ENCODE data around the gene FCHO1. TPM values are rescaled to one million over a fixed set of nuclear protein-coding genes. Genes with fewer than 3 reads are reported as not detected.

Gene FCHO1
- total RNA-seq, 2 experiments from 2014 or later = 40.7 to 43.1 TPM

- Mint-ChIP-seq H3K4me3 (no peak overlapping the region), H3K36me3 (ENCODE audit: low read depth) (peaks cover 82% of the 10 kb centered on the region), H3K4me1 (ENCODE audit: low read depth) (peaks cover 4% of the 10 kb centered on the region), H3K27ac (no peak overlapping the region), H3K9me3 (no peaks in the 10 kb centered on the region), H3K27me3 (no peaks in the 10 kb centered on the region)
- no peaks in the 10 kb centered on the region for H3K27me3 ChIP-seq (ENCODE audit: control insufficient read depth in 1 of 2, insufficient read depth in 2 of 2, low read length in 2 of 2)
- no peak overlapping the region for H3K4me3 ChIP-seq (ENCODE audit: low read length)
- ATAC-seq (ENCODE audit: poor library complexity) (no peak), DNase-seq (no peak)
- TF ChIP-seq, protein P1, sequence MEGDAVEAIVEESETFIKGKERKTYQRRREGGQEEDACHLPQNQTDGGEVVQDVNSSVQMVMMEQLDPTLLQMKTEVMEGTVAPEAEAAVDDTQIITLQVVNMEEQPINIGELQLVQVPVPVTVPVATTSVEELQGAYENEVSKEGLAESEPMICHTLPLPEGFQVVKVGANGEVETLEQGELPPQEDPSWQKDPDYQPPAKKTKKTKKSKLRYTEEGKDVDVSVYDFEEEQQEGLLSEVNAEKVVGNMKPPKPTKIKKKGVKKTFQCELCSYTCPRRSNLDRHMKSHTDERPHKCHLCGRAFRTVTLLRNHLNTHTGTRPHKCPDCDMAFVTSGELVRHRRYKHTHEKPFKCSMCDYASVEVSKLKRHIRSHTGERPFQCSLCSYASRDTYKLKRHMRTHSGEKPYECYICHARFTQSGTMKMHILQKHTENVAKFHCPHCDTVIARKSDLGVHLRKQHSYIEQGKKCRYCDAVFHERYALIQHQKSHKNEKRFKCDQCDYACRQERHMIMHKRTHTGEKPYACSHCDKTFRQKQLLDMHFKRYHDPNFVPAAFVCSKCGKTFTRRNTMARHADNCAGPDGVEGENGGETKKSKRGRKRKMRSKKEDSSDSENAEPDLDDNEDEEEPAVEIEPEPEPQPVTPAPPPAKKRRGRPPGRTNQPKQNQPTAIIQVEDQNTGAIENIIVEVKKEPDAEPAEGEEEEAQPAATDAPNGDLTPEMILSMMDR (IDR thresholded peaks at IDR 0.05) = no peak
- peaks cover 4% of the 10 kb centered on the region for H3K4me1 ChIP-seq (ENCODE audit: insufficient read depth, low read length)
- H3K9me3 ChIP-seq (ENCODE audit: control insufficient read depth in 1 of 2, insufficient read depth in 1 of 2, low read length in 2 of 2) = no peaks in the 10 kb centered on the region
- intact Hi-C loops (cut with DNase I, micrococcal nuclease) = no loop called here
- H3K36me3 ChIP-seq (ENCODE audit: insufficient read depth, low read length) = peaks cover 74% of the 10 kb centered on the region
- POLR2A ChIA-PET = no interaction called here
- no peak overlapping the region for H3K27ac ChIP-seq (ENCODE audit: low read depth in 1 of 2, low read length in 2 of 2)
- CTCF ChIA-PET = interaction anchor here (1.2 kb wide), 1 partner anchor 89 kb away, joined by 3 read pairs; the partner anchor contains the start of gene RPL18A
Measured at GRCh38 chr19:17770613-17771012, 19.3 kb downstream of the FCHO1 start.

GRCh38 chr19:17772172-17772571, 20.9 kb downstream of the FCHO1 start:
- TF ChIP-seq, protein P1 (IDR thresholded peaks at IDR 0.05) = no peak
- no peak overlapping the region for H3K27ac Mint-ChIP-seq

DNA sequence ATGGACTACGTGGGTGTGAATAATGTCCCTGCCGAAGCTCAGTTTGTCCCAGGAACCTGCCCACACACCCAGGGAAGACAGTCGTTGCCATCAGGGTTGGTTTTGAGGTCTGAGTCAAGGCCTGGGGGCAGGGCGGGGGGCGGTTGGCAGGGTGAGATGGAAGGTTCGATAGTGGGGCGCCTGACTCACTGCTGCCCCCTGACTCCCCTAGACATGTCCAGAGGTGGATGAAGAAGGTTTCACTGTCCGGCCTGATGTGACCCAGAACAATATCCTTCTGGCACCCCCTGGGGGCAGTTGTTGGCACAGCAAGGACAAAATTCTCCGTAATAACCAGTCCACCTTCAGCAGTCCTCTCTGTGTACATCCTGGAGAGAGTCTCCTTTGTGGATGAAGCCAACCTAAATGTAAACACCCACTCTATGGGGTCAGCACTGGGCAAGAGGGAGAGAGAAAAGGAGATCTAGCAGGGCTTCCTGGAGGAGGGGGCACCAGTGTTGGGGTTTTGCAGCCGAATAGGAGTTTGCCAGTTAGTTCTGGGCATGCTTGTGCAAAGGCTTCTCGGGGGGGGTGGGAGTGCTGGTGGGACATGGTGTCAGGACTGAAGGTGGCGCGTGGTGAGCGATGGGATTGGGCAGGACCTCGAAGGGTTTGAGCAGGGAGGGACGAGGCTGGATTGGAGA, 24.1 kb downstream of the FCHO1 start:
- Mint-ChIP-seq H3K36me3 (ENCODE audit: low read depth) (peaks cover 80% of the 10 kb centered on the region), H3K27me3 (no peaks in the 10 kb centered on the region), H3K27ac (peak overlapping the region; percentile 38), H3K9me3 (no peaks in the 10 kb centered on the region), H3K4me1 (ENCODE audit: low read depth) (no peaks in the 10 kb centered on the region), H3K4me3 (no peak overlapping the region)
- intact Hi-C loops (cut with DNase I, micrococcal nuclease) = loop anchor here in 1 of 2 experiments (2.0 kb wide), 1 partner anchor 71 kb away; no protein-coding TSS in a partner anchor
- no peaks in the 10 kb centered on the region for H3K27me3 ChIP-seq (ENCODE audit: control insufficient read depth in 1 of 2, insufficient read depth in 2 of 2, low read length in 2 of 2)
- peak in 9 of 14 experiments; percentile 19 to 60 (median 40) for DNase-seq
- no peak overlapping the region for H3K4me3 ChIP-seq (ENCODE audit: low read length)
- peaks cover 51% of the 10 kb centered on the region for H3K36me3 ChIP-seq (ENCODE audit: insufficient read depth, low read length)
- no peaks in the 10 kb centered on the region for H3K9me3 ChIP-seq (ENCODE audit: control insufficient read depth in 1 of 2, insufficient read depth in 1 of 2, low read length in 2 of 2)
- no peak for ATAC-seq (ENCODE audit: poor library complexity)
- POLR2A ChIA-PET = interaction anchor here (0.6 to 1.5 kb wide), 3 partner anchors 28 to 157 kb away, joined by 3 to 4 read pairs (median 4); partner anchors contain the start of gene CCDC124
- no peaks in the 10 kb centered on the region for H3K4me1 ChIP-seq (ENCODE audit: insufficient read depth, low read length)
- TF ChIP-seq, protein P1 (IDR thresholded peaks at IDR 0.05) = peak; percentile 67
- CTCF ChIA-PET = interaction anchor here (1.9 kb wide), 1 partner anchor 80 kb away, joined by 4 read pairs; no protein-coding TSS in a partner anchor
- H3K27ac ChIP-seq (ENCODE audit: low read depth in 1 of 2, low read length in 2 of 2) = no peak overlapping the region

More at GRCh38 chr19:17772172-17772571, 20.9 kb downstream of the FCHO1 start:
- H3K4me3 ChIP-seq (ENCODE audit: low read length) = no peak overlapping the region
- ATAC-seq (ENCODE audit: poor library complexity) (no peak), DNase-seq (no peak)
- no peak overlapping the region for H3K4me3 Mint-ChIP-seq
- intact Hi-C loops (cut with DNase I, micrococcal nuclease) = loop anchor here in 1 of 2 experiments (1.0 kb wide), 1 partner anchor 11 kb away; no protein-coding TSS in a partner anchor
- H3K9me3 Mint-ChIP-seq = no peaks in the 10 kb centered on the region
- no peaks in the 10 kb centered on the region for H3K27me3 ChIP-seq (ENCODE audit: control insufficient read depth in 1 of 2, insufficient read depth in 2 of 2, low read length in 2 of 2)
- H3K36me3 Mint-ChIP-seq (ENCODE audit: low read depth) = peaks cover 84% of the 10 kb centered on the region
- no peaks in the 10 kb centered on the region for H3K27me3 Mint-ChIP-seq
- ChIA-PET CTCF (no interaction called here), POLR2A (no interaction called here)
- no peaks in the 10 kb centered on the region for H3K4me1 ChIP-seq (ENCODE audit: insufficient read depth, low read length)
- no peaks in the 10 kb centered on the region for H3K4me1 Mint-ChIP-seq (ENCODE audit: low read depth)
- no peaks in the 10 kb centered on the region for H3K9me3 ChIP-seq (ENCODE audit: control insufficient read depth in 1 of 2, insufficient read depth in 1 of 2, low read length in 2 of 2)
- H3K36me3 ChIP-seq (ENCODE audit: insufficient read depth, low read length) = peaks cover 72% of the 10 kb centered on the region
- H3K27ac ChIP-seq (ENCODE audit: low read depth in 1 of 2, low read length in 2 of 2) = no peak overlapping the region

Measured in CD4-positive, alpha-beta T cell (primary cell).